Measurements from ENCODE around the gene TFIP11.

TFIP11 gene

GRCh38 chr22:26444777-26445176 is 67.5 kb downstream of the TFIP11 start:
- no peak for TF ChIP-seq CTCF (IDR thresholded peaks at IDR 0.05; ENCODE audit: borderline replicate concordance, insufficient read depth, low read depth, low read length)
- no peak overlapping the region for H3K4me3 ChIP-seq (ENCODE audit: low read depth, low read length)

GRCh38 chr22:26443901-26444690 is 68.2 kb downstream of the TFIP11 start:
- TF ChIP-seq CTCF (IDR thresholded peaks at IDR 0.05; ENCODE audit: borderline replicate concordance, insufficient read depth, low read depth, low read length), result no peak
- H3K4me3 ChIP-seq (ENCODE audit: low read depth, low read length), result no peak overlapping the region

GRCh38 chr22:26442086-26442756 is 70.1 kb downstream of the TFIP11 start:
- no peak overlapping the region for H3K4me3 ChIP-seq (ENCODE audit: low read depth, low read length)
- no peak for TF ChIP-seq CTCF (IDR thresholded peaks at IDR 0.05; ENCODE audit: borderline replicate concordance, insufficient read depth, low read depth, low read length)

Data from GM12875 (cell line).